LNCAP (cell line): ENCODE measurements around the gene DVL2.

Experiments
- CTCF ChIP-seq: fragments of 450-650 bp; IDR thresholded peaks from 2 replicates; pipeline ENCODE4 v1.5.1; 2017; ENCODE audit warnings: mild to moderate bottlenecking

Gene DVL2

GRCh38 chr17:7177954-7178477 is 56.3 kb downstream of the DVL2 start:
- no peak for TF ChIP-seq CTCF

- TF ChIP-seq CTCF: peak; percentile 96
These were observed 56.9 kb downstream of the DVL2 start for GRCh38 chr17:7177191-7177953.

- TF ChIP-seq CTCF: no peak
These were observed 57.5 kb downstream of the DVL2 start for GRCh38 chr17:7176841-7177190.

DNA sequence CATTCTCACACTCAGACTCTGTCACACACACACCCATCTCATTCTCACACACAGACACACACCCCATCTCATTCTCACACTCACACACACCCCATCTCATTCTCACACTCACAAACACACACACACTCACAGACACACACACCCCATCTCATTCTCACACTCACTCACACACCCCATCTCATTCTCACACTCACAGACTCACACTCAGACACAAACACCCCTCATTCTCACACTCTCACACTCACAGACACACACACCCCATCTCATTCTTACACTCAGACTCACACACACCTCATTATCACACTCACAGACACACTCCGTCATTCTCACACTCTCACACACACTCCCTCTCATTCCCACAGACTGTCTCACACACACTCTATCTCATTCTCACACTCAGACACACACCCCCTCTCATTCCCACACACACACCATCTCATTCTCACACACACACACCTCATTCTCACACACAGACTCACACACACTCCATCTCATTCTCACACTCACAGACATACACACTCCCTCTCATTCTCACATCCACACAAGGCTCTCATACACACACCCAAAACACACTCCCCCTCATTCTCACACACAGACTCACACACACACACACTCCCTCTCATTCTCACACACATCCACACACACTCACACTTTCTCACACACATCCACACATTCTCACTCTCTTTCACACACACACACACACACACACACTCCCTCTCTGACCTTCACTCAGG is 58.0 kb downstream of the DVL2 start:
- TF ChIP-seq CTCF: no peak
